ENCODE results near the gene VPS54.

VPS54 gene

DNA sequence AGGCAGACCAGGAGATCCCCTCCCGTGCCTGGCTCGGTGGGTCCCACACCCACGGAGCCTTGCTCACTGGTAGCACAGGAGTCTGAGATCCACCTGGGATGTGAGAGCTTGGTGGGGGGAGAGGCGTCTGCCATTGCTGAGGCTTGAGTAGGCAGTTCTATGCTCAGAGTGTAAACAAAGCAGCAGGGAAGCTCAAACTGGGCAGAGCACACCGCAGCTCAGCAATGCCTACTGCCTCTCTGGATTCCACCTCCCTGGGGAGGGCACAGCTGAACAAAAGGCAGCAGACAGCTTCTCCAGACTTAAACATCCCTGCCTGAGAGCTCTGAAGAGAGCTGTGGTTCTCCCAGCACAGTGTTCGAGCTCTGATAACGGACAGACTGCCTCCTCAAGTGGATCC, 92.4 kb downstream of the VPS54 start:
- no peak for DNase-seq (ENCODE audit: low read depth in 2 of 2)

DNA sequence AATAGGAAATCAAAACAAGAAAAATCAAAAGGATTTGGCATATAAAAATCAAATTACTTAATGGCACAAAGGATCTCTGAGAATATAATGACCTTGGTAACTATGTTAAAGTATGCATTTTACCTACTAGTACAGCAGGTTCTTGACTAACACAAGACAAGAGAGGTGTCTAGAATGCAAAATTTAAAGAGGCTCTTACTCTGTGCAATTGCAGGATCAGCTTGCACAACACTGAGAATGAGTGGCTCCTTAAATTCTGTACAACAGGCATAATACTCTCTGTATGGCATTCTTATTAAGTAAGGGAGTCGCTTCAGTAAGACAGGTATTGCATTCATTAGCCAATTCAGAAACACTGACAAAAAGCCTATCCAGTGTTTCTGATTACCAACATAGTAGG, 104.9 kb downstream of the VPS54 start:
- no peak for DNase-seq (ENCODE audit: low read depth in 2 of 2)

DNA sequence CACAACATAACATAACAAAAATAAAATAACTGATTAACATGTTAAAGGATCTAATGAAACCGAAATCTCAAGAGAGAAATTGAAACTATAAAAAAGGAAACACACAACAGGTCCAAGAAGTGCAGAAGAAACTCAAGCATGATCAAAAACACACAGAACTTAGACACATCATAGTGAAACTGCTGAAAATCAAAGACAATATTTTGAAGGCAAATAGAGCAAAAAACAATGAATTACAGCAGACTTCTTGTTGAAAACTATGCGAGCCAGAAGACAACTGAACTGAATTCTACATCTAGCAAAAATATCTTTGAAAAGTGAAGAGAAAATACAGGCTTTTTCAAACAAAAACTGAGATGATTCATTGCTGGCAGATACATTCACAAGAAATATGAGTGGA, 116.2 kb downstream of the VPS54 start:
- DNase-seq (ENCODE audit: low read depth in 2 of 2): no peak

- DNase-seq (ENCODE audit: low read depth in 2 of 2): no peak
Measured at GRCh38 chr2:63902149-63902548, 117.1 kb downstream of the VPS54 start.

- DNase-seq (ENCODE audit: low read depth in 2 of 2): no peak
Measured at GRCh38 chr2:63899639-63900038, 119.6 kb downstream of the VPS54 start.

DNA sequence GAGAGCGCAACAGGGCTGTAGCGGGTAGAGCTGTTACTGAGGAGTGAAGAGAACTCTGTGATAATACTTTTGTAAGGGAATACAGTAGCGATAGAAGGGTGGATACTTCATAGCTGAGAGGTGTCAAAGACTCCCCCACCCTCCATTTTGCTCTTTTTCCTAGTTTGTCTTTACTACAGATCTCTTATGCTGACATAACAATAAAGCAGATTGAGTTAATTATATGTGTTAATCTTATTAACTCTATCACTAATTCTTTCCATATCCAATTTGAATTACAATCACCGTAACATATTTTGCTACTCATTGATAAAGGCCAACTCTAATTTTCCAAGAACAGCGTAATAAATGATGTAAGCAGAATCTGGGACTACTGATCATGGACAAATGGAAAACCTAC, 120.4 kb downstream of the VPS54 start:
- DNase-seq (ENCODE audit: low read depth in 2 of 2): no peak

- DNase-seq (ENCODE audit: low read depth in 2 of 2): no peak
Measured at GRCh38 chr2:63894167-63894566, 125.1 kb downstream of the VPS54 start.

DNA sequence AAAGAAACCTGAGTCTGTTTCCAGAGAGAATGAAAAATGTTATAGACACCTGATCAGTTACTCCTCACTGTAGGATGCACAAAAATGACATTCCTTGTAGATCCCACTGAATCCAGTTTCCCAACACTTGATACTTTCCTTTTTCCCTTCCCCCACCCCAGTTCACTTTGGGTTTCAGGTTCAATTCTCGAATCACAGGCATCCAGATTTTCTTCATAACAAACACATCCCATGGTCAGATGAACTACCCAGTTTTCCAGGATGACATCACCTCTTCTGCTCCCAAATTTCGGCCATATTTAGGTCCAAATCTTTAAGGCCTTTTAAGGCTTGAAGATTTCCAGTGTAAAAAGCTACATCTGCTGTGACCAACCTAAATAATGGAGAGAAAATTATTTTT, 126.1 kb downstream of the VPS54 start:
- DNase-seq (ENCODE audit: low read depth in 2 of 2): no peak

- no peak for DNase-seq (ENCODE audit: low read depth in 2 of 2)
Measured at GRCh38 chr2:63891488-63892030, 127.7 kb downstream of the VPS54 start.

DNA sequence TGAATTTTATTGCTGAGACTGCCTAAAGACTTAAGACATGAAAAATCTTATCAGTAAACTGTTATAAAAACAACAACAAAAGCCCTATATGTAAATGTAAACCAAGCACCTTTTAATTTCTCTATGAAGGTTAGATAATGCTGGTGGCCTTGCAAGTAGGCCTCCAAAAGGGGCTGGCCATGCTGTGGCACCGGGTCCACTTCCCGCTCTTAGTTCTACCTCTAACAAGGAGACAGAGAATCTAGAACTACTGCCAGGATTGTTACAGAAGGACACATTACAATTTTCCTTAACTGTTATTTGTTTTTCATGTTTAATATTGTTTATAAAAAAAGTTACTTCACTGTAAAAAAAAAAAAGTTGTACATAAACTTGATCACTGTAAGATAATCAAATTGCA, 128.6 kb downstream of the VPS54 start:
- no peak for DNase-seq (ENCODE audit: low read depth in 2 of 2)

DNA sequence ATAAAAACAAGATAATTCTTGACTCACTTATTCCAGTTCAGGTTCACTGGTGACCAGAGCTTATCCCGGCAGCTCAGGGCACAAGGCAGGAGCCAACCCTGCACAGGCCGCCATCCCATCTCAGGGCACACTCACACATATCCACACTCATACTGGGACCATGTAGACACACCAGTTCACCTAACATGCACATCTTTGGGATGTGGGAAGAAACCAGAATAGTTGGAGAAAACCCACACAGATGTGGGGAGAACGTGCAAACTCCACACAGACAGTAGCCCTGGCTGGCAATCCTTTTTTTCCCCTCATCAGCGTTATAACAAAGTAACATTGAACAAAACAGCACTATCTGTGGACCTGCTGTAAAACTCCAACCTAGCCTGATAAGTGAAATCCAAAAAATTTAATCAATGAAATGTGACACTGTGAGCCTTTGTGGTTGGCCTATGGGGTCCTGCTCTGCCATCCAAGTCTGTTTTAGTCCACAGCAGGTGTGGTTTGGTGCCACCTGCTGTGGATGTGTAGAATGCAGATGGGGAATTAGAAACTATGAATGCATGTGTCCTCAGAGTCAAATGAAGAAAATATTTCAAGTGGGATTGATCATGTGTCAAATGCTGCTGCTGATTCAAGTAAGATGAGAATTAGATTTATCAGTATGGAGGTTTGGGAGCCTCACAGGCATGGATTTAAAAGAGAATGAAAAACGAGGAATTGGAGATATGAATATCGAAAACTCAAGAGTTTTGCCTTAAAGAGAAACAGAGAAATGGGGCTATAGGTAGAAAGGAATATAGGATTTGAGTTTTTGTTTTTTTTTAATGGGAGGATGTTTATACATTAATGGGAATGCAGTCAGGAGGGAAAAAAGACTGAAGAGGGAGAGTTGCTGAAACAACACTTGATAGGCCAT, 130.5 kb downstream of the VPS54 start:
- DNase-seq (ENCODE audit: low read depth in 2 of 2): peak; percentile 4 to 25

DNA sequence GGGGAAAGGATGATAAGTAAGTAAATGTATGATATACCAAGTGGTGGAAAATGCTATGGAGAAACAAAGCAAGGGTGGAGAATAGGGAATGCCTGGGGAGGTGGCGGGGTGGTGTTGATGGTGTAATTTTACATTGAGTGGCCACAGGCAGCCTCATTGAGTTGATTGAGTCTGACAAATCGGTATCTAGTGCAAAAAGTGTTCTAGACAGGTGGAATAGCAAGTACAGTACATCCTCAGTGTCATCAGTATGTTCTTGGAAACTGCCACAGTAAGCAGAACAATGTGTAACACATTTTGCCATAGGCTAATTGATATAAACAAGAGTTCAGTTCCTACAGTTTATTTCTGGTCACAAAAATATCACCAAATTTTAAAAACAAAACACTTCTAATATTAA, 131.2 kb downstream of the VPS54 start:
- no peak for DNase-seq (ENCODE audit: low read depth in 2 of 2)

GRCh38 chr2:63886445-63886844, 132.8 kb downstream of the VPS54 start:
- no peak for DNase-seq (ENCODE audit: low read depth in 2 of 2)

GRCh38 chr2:63882395-63883105, 136.7 kb downstream of the VPS54 start:
- DNase-seq (ENCODE audit: low read depth in 2 of 2): no peak

GRCh38 chr2:63881205-63881604, 138.0 kb downstream of the VPS54 start:
- DNase-seq (ENCODE audit: low read depth in 2 of 2): no peak

- no peak for DNase-seq (ENCODE audit: low read depth in 2 of 2)
Measured at GRCh38 chr2:63880625-63881024, 138.6 kb downstream of the VPS54 start.

DNA sequence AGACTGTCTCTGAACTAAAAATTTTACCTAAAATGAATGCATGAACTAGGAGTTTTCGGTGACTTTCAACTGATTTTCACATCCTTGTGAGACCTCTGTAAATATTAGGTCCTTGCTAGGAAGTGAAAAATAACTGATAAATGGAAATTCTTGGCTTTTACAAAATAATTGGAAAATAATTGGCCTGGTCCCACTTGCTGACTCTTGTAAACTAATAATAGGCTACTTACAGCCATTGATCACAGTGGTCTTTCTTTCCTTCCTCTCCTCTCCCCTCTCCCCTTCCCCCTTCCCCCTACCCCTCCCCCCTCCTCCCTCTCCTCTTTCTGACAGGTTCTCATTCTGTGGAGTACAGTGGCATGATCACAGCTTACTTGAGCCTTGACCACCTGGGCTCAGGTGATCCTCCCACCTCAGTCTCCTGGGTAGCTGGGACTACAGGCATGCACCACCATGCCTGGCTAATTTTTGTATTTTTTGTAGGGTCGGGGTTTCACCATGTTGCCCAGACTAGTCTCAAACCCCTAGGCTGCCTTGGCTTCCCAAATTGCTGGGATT, 139.3 kb downstream of the VPS54 start:
- DNase-seq (ENCODE audit: low read depth in 2 of 2): no peak

GRCh38 chr2:63878486-63878885, 140.7 kb downstream of the VPS54 start:
- DNase-seq (ENCODE audit: low read depth in 2 of 2): no peak

DNA sequence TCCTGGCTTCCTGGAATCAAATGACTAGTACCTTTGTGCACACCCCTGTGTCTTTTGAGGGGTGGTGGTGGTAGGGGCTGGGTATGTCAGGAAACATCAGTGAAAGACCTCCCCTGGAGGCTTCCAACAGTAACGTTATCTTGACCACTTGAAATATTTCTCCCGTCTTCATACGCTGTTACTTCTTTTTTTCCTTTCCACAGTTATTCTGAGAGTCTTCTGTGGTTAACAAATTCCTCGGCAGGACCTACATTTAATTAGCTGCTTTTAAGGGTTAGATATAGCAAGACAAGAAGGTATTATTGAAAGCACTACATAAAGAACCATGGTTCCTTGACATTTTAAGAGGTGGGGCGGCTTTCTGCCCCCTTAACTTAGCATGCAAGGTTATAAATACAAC, 142.9 kb downstream of the VPS54 start:
- no peak for DNase-seq (ENCODE audit: low read depth in 2 of 2)

DNA sequence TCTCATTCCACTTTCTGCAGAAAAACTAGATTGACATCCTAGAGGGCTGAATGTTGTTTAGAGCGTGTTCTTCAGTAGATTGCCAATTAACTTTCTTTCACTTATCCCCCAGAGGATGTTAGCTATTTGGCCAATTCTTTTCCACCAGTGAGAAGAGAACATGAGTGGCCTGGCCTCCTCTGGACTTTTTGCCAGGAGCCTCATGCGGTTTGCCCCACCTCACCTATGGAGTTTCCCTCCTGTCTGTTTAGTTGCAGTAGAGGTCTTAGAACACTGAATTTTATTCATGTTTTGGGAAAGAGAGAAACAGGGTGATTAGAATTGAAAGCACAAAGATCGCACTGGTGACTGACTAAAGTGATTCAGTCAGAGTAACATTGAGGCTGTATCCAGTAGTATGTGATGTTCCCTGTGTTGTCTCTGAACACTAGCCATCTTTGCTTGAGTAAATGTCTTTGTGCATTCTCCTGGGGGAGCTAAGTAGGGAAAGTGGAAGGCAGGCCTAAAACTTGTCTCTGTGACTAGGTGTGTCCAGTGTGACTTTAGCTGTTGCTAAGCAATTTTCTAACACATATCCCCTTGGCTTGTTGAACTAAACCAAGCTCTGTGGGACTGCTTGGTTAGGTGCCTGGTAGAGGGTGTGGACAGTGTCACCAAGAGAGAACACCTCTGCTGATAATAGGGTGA, 143.5 kb downstream of the VPS54 start:
- DNase-seq (ENCODE audit: low read depth in 2 of 2): no peak

DNA sequence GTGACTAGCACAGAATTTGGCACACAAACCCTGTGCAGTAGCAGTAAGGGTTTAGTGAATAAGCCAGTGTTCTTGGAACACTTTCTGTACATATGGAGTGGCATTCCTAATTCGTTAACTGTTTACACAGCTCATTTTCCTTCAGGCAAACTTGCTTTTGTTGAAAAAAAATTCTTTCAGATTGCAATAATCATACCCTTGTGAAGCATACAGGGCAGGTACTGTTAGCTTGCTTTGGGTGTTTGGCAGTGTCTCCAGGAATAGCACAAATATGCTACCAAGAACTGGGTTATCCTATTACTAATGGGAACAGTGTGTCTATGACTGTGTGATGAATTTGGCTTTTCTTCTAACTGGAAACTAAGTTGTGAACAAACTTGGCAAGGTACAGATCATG, 144.1 kb downstream of the VPS54 start:
- DNase-seq (ENCODE audit: low read depth in 2 of 2): no peak
